GM19455 (cell line): ENCODE data around the gene CYTH2.

ENCODE experiments used
- ATAC-seq: cut with Tn5 transposase; IDR thresholded peaks from one replicate; pipeline ENCODE4 v1.9.1; 2021; ENCODE audit not compliant: unreplicated experiment

CYTH2 gene

GRCh38 chr19:48452289-48453190 is 16.6 kb upstream of the CYTH2 start:
- ATAC-seq = no peak

- ATAC-seq = no peak
Measured at GRCh38 chr19:48454150-48454730, 14.9 kb upstream of the CYTH2 start.

GRCh38 chr19:48455171-48455907 is 13.8 kb upstream of the CYTH2 start, which contains the start of gene KCNJ14:
Gene KCNJ14, plus strand, starts transcription at chr19:48455574. Its CDS starts 6,151 bp downstream, at chr19:48461725.
- ATAC-seq = no peak

- no peak for ATAC-seq
Measured at GRCh38 chr19:48455908-48456562, 13.1 kb upstream of the CYTH2 start.

GRCh38 chr19:48456864-48457263 is 12.3 kb upstream of the CYTH2 start:
- ATAC-seq = no peak

GRCh38 chr19:48458016-48458415 is 11.2 kb upstream of the CYTH2 start:
- no peak for ATAC-seq

GRCh38 chr19:48461651-48461981 is 7.6 kb upstream of the CYTH2 start:
- ATAC-seq = no peak

GRCh38 chr19:48461982-48462655 is 7.0 kb upstream of the CYTH2 start:
- no peak for ATAC-seq

- no peak for ATAC-seq
Measured at GRCh38 chr19:48465215-48465614, 4.0 kb upstream of the CYTH2 start.

GRCh38 chr19:48466561-48467325 is 2.4 kb upstream of the CYTH2 start:
- ATAC-seq = no peak

- peak; percentile 94 for ATAC-seq
Measured at GRCh38 chr19:48468772-48469288, 339 bp upstream of the CYTH2 start.

GRCh38 chr19:48469934-48470680 is 938 bp downstream of the CYTH2 start:
- no peak for ATAC-seq

- ATAC-seq = no peak
Measured at GRCh38 chr19:48470856-48471255, 1.7 kb downstream of the CYTH2 start.

- no peak for ATAC-seq
Measured at GRCh38 chr19:48471836-48472235, 2.7 kb downstream of the CYTH2 start.

GRCh38 chr19:48473161-48473966 is 4.2 kb downstream of the CYTH2 start:
- no peak for ATAC-seq

- no peak for ATAC-seq
Measured at GRCh38 chr19:48474084-48474592, 5.0 kb downstream of the CYTH2 start.

GRCh38 chr19:48475369-48476068 is 6.3 kb downstream of the CYTH2 start:
- no peak for ATAC-seq
